ENCODE data around the gene SND1. TPM values are rescaled to one million over a fixed set of nuclear protein-coding genes. Genes with fewer than 3 reads are reported as not detected.

The SND1 gene
- total RNA-seq, 4 donors from 2014 or later, result 84.2 to 98.8 (median 93.4) TPM

GRCh38 chr7:127993987-127994386, 342.0 kb downstream of the SND1 start:
- intact Hi-C loops (cut with DNase I), result no loop called here
- TF ChIP-seq CTCF (IDR thresholded peaks at IDR 0.05), result no peak
- TF ChIP-seq POLR2A (IDR thresholded peaks at IDR 0.05), result no peak
- H3K36me3 ChIP-seq, result peaks cover 0 to 54% (median 0%) of the 10 kb centered on the region in 3 donors
- no peaks in the 10 kb centered on the region for H3K9me3 ChIP-seq
- no peak overlapping the region for H3K4me3 ChIP-seq
- WGBS, 2 donors, result 94% methylated on average over 5 of the region's 5 CpGs
- H3K27ac ChIP-seq, result no peak overlapping the region
- peaks cover 0 to 15% (median 5%) of the 10 kb centered on the region in 3 donors for H3K4me1 ChIP-seq
- H3K27me3 ChIP-seq, result no peaks in the 10 kb centered on the region
- DNase-seq, result no peak

- Histone ChIP-seq H3K4me3 (no peak overlapping the region), H3K9me3 (no peaks in the 10 kb centered on the region), H3K4me1 (peaks cover 0 to 15% (median 5%) of the 10 kb centered on the region in 3 donors), H3K36me3 (peaks cover 0 to 54% (median 0%) of the 10 kb centered on the region in 3 donors), H3K27ac (peak overlapping the region in 1 of 4 donors; percentile 24), H3K27me3 (no peaks in the 10 kb centered on the region)
- no peak for DNase-seq
- TF ChIP-seq CTCF (IDR thresholded peaks at IDR 0.05), result no peak
- no peak for TF ChIP-seq POLR2A (IDR thresholded peaks at IDR 0.05)
- intact Hi-C loops (cut with DNase I), result no loop called here
- WGBS, 2 donors, result 43 to 48% methylated on average over 3 of the region's 3 CpGs
Observed at GRCh38 chr7:127995156-127995880, 343.3 kb downstream of the SND1 start.

- intact Hi-C loops (cut with DNase I), result no loop called here
Observed at GRCh38 chr7:127995881-127996215, 343.9 kb downstream of the SND1 start.

GRCh38 chr7:127996253-127997071, 344.5 kb downstream of the SND1 start:
- DNase-seq, result no peak
- WGBS, 2 donors, result 89 to 96% methylated on average over 11 of the region's 11 CpGs
- Histone ChIP-seq H3K9me3 (no peaks in the 10 kb centered on the region), H3K36me3 (peaks cover 0 to 42% (median 0%) of the 10 kb centered on the region in 3 donors), H3K4me3 (no peak overlapping the region), H3K27me3 (no peaks in the 10 kb centered on the region), H3K4me1 (peaks cover 0 to 15% (median 11%) of the 10 kb centered on the region in 3 donors), H3K27ac (no peak overlapping the region)
- TF ChIP-seq CTCF (IDR thresholded peaks at IDR 0.05) (no peak), POLR2A (IDR thresholded peaks at IDR 0.05) (no peak)
- intact Hi-C loops (cut with DNase I), result no loop called here

More at GRCh38 chr7:127995881-127996215, 343.9 kb downstream of the SND1 start:
- 61 to 66% methylated on average over 2 to 3 of the region's 3 CpGs for WGBS, 2 donors
- Histone ChIP-seq H3K27ac (peak overlapping the region in 1 of 4 donors; percentile 24), H3K4me1 (peaks cover 0 to 15% (median 11%) of the 10 kb centered on the region in 3 donors), H3K27me3 (no peaks in the 10 kb centered on the region), H3K9me3 (no peaks in the 10 kb centered on the region), H3K36me3 (peaks cover 0 to 49% (median 0%) of the 10 kb centered on the region in 3 donors), H3K4me3 (no peak overlapping the region)
- TF ChIP-seq CTCF (IDR thresholded peaks at IDR 0.05) (no peak), POLR2A (IDR thresholded peaks at IDR 0.05) (no peak)
- DNase-seq, result no peak

All from esophagus squamous epithelium (tissue), 5 donors.